HepG2 (cell line): ENCODE measurements around the gene PGLYRP4. TPM values are rescaled to one million over a fixed set of nuclear protein-coding genes. Genes with fewer than 3 reads are reported as not detected.

Experiments
- ATAC-seq: fragments of 200-7000 bp; cut with Tn5 transposase; 3 replicates; pipeline ENCODE4 v1.9.1; 2020; ENCODE audit warnings: mild to moderate bottlenecking, moderate library complexity
- BruUV-seq: library from RNA; stranded (reverse); fragments of 400-500 nt; replicated peaks from 2 replicates; lab custom pipeline; 2021; lab: Mats Ljungman, UMichigan
- CTCF ChIA-PET: fragments of 300-600 bp; formaldehyde crosslinking; extraction: SDS; loops from one replicate; lab custom pipeline; 2021; ENCODE audit warnings: low total read pairs, inconsistent platforms, low intra/inter-chr PET ratio; lab: Yijun Ruan, JAX
- POLR2A ChIA-PET: fragments of 350-600 bp; sonication (Branson Sonifier 250); formaldehyde crosslinking; loops from one replicate; lab custom pipeline; 2020; ENCODE audit warnings: antibody characterized with exemption, inconsistent platforms; lab: Yijun Ruan, JAX
- DNase-seq: peaks from one replicate; pipeline ENCODE4 v3.0.0-alpha.2; 2015; ENCODE audit warnings: low spot score
- FAIRE-seq: peaks from 3 replicates; lab custom pipeline; 2011; peaks lifted over from hg19 to GRCh38; lab: Jason Lieb, UNC
- H2AFZ ChIP-seq: one replicate; pipeline ENCODE4 v1.6.1; 2011; ENCODE audit warnings: low read length, inconsistent platforms
- H3K27ac ChIP-seq: fragments of 300-600 bp; 3 replicates; pipeline ENCODE4 v1.8.0; 2011; ENCODE audit warnings: mixed run types, mild to moderate bottlenecking, mixed read lengths, low read length, inconsistent platforms; ENCODE audit not compliant: insufficient read depth; ENCODE audit errors: extremely low read length
- H3K27me3 ChIP-seq, 2 experiments: fragments of 200-600 bp in 1 of 2; 2 replicates in 1 of 2; 3 replicates in 1 of 2; pipeline versions ENCODE4 v1.6.0 to v1.8.0; 2011; ENCODE audit warnings: low read length in 2 of 2, mild to moderate bottlenecking in 2 of 2, moderate library complexity in 2 of 2, inconsistent platforms in 1 of 2; ENCODE audit not compliant: insufficient read depth in 2 of 2, control insufficient read depth in 1 of 2
- H3K36me3 ChIP-seq, 2 experiments: fragments of 200-600 bp in 1 of 2; replicated peaks in 1 of 2; 2 replicates in 1 of 2; 3 replicates in 1 of 2; pipeline versions ENCODE4 v1.5.1 to v1.8.0; 2011; ENCODE audit warnings: low read length in 2 of 2, inconsistent platforms in 1 of 2; ENCODE audit not compliant: insufficient read depth in 2 of 2, control insufficient read depth in 1 of 2
- H3K4me1 ChIP-seq: 2 replicates; pipeline ENCODE4 v1.5.1; 2012; ENCODE audit warnings: low read length, inconsistent platforms; ENCODE audit not compliant: insufficient read depth
- H3K4me2 ChIP-seq: 2 replicates; pipeline ENCODE4 v1.6.0; 2011; ENCODE audit warnings: low read depth, low read length, inconsistent platforms
- H3K4me3 ChIP-seq, 3 experiments: fragments of 200-600 bp in 1 of 3; sonication (generic), shearing (Covaris generic) in 1 of 3; replicated peaks in 1 of 3; 2 replicates each; pipeline ENCODE4 v1.5.1; 2011 to 2016; ENCODE audit warnings: low read length in 3 of 3, inconsistent platforms in 2 of 3, low read depth in 2 of 3, mild to moderate bottlenecking in 2 of 3, control low read depth in 1 of 3, mixed read lengths in 1 of 3; ENCODE audit not compliant: insufficient read depth in 1 of 3
- H3K79me2 ChIP-seq: one replicate; pipeline ENCODE4 v1.6.1; 2011; ENCODE audit warnings: low read length, inconsistent platforms; ENCODE audit not compliant: insufficient read depth
- H3K9ac ChIP-seq: 2 replicates; pipeline ENCODE4 v1.6.0; 2011; ENCODE audit warnings: mild to moderate bottlenecking, low read depth, low read length, inconsistent platforms; ENCODE audit not compliant: insufficient read depth
- H3K9me3 ChIP-seq: 2 replicates; pipeline ENCODE4 v1.5.1; 2012; ENCODE audit warnings: mild to moderate bottlenecking, low read length
- H4K20me1 ChIP-seq: 2 replicates; pipeline ENCODE4 v1.6.0; 2011; ENCODE audit warnings: inconsistent platforms, mild to moderate bottlenecking, low read length, moderate library complexity; ENCODE audit not compliant: insufficient read depth
- AKAP8 ChIP-seq: sonication (generic); formaldehyde crosslinking; IDR thresholded peaks from 2 replicates; pipeline ENCODE4 v1.5.1; 2020; ENCODE audit warnings: mild to moderate bottlenecking, missing genetic modification reagents
- ATF1 ChIP-seq: IDR thresholded peaks from 2 replicates; pipeline ENCODE4 v1.6.1; 2016; ENCODE audit warnings: mild to moderate bottlenecking, control low read depth
- DDIT3 ChIP-seq: sonication (generic); formaldehyde crosslinking; IDR thresholded peaks from 2 replicates; pipeline ENCODE4 v1.4.0; 2020; ENCODE audit warnings: mild to moderate bottlenecking, missing genetic modification reagents
- E2F2 ChIP-seq: sonication (generic); formaldehyde crosslinking; IDR thresholded peaks from 2 replicates; pipeline ENCODE4 v1.4.0; 2020; ENCODE audit warnings: missing genetic modification reagents, borderline replicate concordance
- FOXA1 ChIP-seq, 2 experiments: fragments of 450-650 bp in 1 of 2; sonication (generic) in 1 of 2; formaldehyde crosslinking in 1 of 2; IDR thresholded peaks; 2 replicates each; pipeline versions ENCODE4 v1.4.0 to v1.6.1; 2016 to 2020; ENCODE audit warnings: missing genetic modification reagents in 1 of 2
- GMEB2 ChIP-seq: IDR thresholded peaks from 2 replicates; pipeline ENCODE4 v1.6.1; 2016; ENCODE audit warnings: missing biosample characterization, missing genetic modification reagents, low read depth
- HNRNPUL1 ChIP-seq: fragments of 200-400 bp; formaldehyde crosslinking; IDR thresholded peaks from 2 replicates; pipeline ENCODE4 v1.6.1; 2017; ENCODE audit warnings: low read depth, mild to moderate bottlenecking, low read length, moderate library complexity
- HOXA5 ChIP-seq: sonication (generic); formaldehyde crosslinking; IDR thresholded peaks from 2 replicates; pipeline ENCODE4 v1.4.0; 2020; ENCODE audit warnings: missing genetic modification reagents
- HOXA7 ChIP-seq: sonication (generic); formaldehyde crosslinking; IDR thresholded peaks from 2 replicates; pipeline ENCODE4 v1.8.1; 2022; ENCODE audit warnings: mild to moderate bottlenecking, missing genetic modification reagents, moderate library complexity
- JUNB ChIP-seq: sonication (generic); formaldehyde crosslinking; IDR thresholded peaks from 2 replicates; pipeline ENCODE4 v1.8.0; 2022; ENCODE audit warnings: missing genetic modification reagents, mild to moderate bottlenecking, borderline replicate concordance
- MAX ChIP-seq: IDR thresholded peaks from 2 replicates; pipeline ENCODE4 v1.6.1; 2012; ENCODE audit warnings: inconsistent platforms
- NFE2 ChIP-seq: sonication (generic); formaldehyde crosslinking; IDR thresholded peaks from 2 replicates; pipeline ENCODE4 v1.4.0; 2020; ENCODE audit warnings: missing genetic modification reagents
- NR1H2 ChIP-seq: sonication (generic); formaldehyde crosslinking; IDR thresholded peaks from 2 replicates; pipeline ENCODE4 v1.8.1; 2022; ENCODE audit warnings: low read depth, missing genetic modification reagents, borderline replicate concordance
- SIX4 ChIP-seq: sonication (generic); formaldehyde crosslinking; IDR thresholded peaks from 2 replicates; pipeline ENCODE4 v1.4.0; 2020; ENCODE audit warnings: missing genetic modification reagents
- SKI ChIP-seq: fragments of 450-650 bp; IDR thresholded peaks from one replicate; pipeline ENCODE4 v1.6.1; 2018; ENCODE audit warnings: mild to moderate bottlenecking; ENCODE audit not compliant: partially characterized antibody
- ZBTB20 ChIP-seq: sonication (generic); formaldehyde crosslinking; IDR thresholded peaks from 2 replicates; pipeline ENCODE4 v1.8.1; 2023; ENCODE audit warnings: missing genetic modification reagents, low read depth, mild to moderate bottlenecking, borderline replicate concordance
- ZFP41 ChIP-seq: sonication (generic); formaldehyde crosslinking; IDR thresholded peaks from 2 replicates; pipeline ENCODE4 v1.4.0; 2020; ENCODE audit warnings: mild to moderate bottlenecking, missing genetic modification reagents, borderline replicate concordance
- ZNF17 ChIP-seq: sonication (generic); formaldehyde crosslinking; IDR thresholded peaks from 2 replicates; pipeline ENCODE4 v1.5.0; 2020; ENCODE audit warnings: mild to moderate bottlenecking, missing genetic modification reagents
- ZNF207 ChIP-seq: fragments of 450-650 bp; IDR thresholded peaks from 2 replicates; pipeline ENCODE4 v1.6.1; 2016; ENCODE audit warnings: antibody characterized with exemption, borderline replicate concordance
- ZNF24 ChIP-seq: fragments of 450-650 bp; IDR thresholded peaks from 2 replicates; pipeline ENCODE4 v1.6.1; 2017; ENCODE audit warnings: antibody characterized with exemption, mild to moderate bottlenecking
- ZNF253 ChIP-seq: sonication (generic); formaldehyde crosslinking; IDR thresholded peaks from 2 replicates; pipeline ENCODE4 v1.8.0; 2022; ENCODE audit warnings: mild to moderate bottlenecking, missing genetic modification reagents, borderline replicate concordance
- ZNF367 ChIP-seq: sonication (generic); formaldehyde crosslinking; IDR thresholded peaks from 2 replicates; pipeline ENCODE4 v1.4.0; 2020; ENCODE audit warnings: missing genetic modification reagents, borderline replicate concordance
- ZNF550 ChIP-seq: sonication (generic); formaldehyde crosslinking; IDR thresholded peaks from 2 replicates; pipeline ENCODE4 v1.4.0; 2020; ENCODE audit warnings: mild to moderate bottlenecking, missing genetic modification reagents, borderline replicate concordance
- ZNF577 ChIP-seq: sonication (generic); formaldehyde crosslinking; IDR thresholded peaks from 2 replicates; pipeline ENCODE4 v1.4.0; 2020; ENCODE audit warnings: mild to moderate bottlenecking, low read depth, missing genetic modification reagents, borderline replicate concordance
- whole genome bisulfite sequencing: methylation state at CpG from one replicate; pipeline ENCODE4 v1.1.6; 2017; ENCODE audit warnings: low lambda C conversion rate; 5-methylcytosine and 5-hydroxymethylcytosine counted together
- in situ Hi-C: cut with HindIII; loops from 2 replicates; pipeline ENCODE4 v1.10.0; 2017; ENCODE audit warnings: low pct_unique_long_range_greater_than_20kb; ENCODE audit not compliant: extremely low pct_ligation_motif_present
- intact Hi-C: fragments of 100-400 bp; cut with micrococcal nuclease; formaldehyde crosslinking; loops from one replicate; pipeline ENCODE4 v1.10.0; 2022; ENCODE audit not compliant: unreplicated experiment
- polyA plus RNA-seq, 8 experiments: library from polyadenylated mRNA; depleted of rRNA in 3 of 8; stranded (reverse) in 7 of 8; unstranded in 1 of 8; fragments of >200 nt; fragmentation: Illumina TruSeq in 4 of 8; extraction: Trizol in 4 of 8; gene quantifications; 2 replicates each; pipeline versions ENCODE4 v1.2.1 to v1.2.3, GENCODE V29; 2011 to 2016; ENCODE audit warnings: low read depth in 4 of 8, missing spikeins in 1 of 8, mixed read lengths in 1 of 8; ENCODE audit not compliant: insufficient read depth in 1 of 8
- total RNA-seq, 5 experiments: library from RNA; depleted of rRNA; stranded (reverse); fragments of >200 nt; fragmentation: Illumina TruSeq; extraction: Trizol; gene quantifications; 2 replicates each; pipeline ENCODE4 v1.2.3, GENCODE V29; 2016; ENCODE audit warnings: low read depth in 1 of 5

PGLYRP4 gene
- total and polyA plus RNA-seq, 2 of the 13 experiments (the other 11 are each of a cell fraction or from before 2014, with no cell fraction given) = not detected

GRCh38 chr1:153366261-153366660 is 17.6 kb upstream of the PGLYRP4 start (continued):
- TF ChIP-seq AKAP8 (CRISPR knock-in tag) (no peak), SKI (no peak), HOXA7 (CRISPR knock-in tag) (no peak), ZNF17 (no peak), JUNB (no peak), ZNF550 (CRISPR knock-in tag) (no peak), ZNF207 (no peak), FOXA1 (IDR thresholded peaks at IDR 0.05) (no peak), FOXA1 (CRISPR knock-in tag; IDR thresholded peaks at IDR 0.05) (no peak), NR1H2 (CRISPR knock-in tag) (no peak), HOXA5 (CRISPR knock-in tag) (no peak)
- TF ChIP-seq, all 625 proteins: peak for 0

GRCh38 chr1:153365696-153366095 is 17.1 kb upstream of the PGLYRP4 start:
- ChIA-PET POLR2A (no interaction called here), CTCF (no interaction called here)
- no peak for FAIRE-seq
- Histone ChIP-seq H3K9me3 (no peaks in the 10 kb centered on the region), H2AFZ (no peak overlapping the region), H3K79me2 (no peaks in the 10 kb centered on the region), H3K4me2 (no peak overlapping the region), H3K27me3 (peaks cover 1 to 5% of the 10 kb centered on the region in 2 experiments; a peak in 1 of 5 replicates), H3K4me3 (no peak overlapping the region), H3K9ac (no peak overlapping the region), H3K27ac (no peak overlapping the region), H3K36me3 (no peaks in the 10 kb centered on the region), H4K20me1 (no peaks in the 10 kb centered on the region), H3K4me1 (no peaks in the 10 kb centered on the region)
- no TSS peak for BruUV-seq
- ATAC-seq = no peak
- 11% methylated on average over 8 of the region's 8 CpGs for WGBS
- intact Hi-C loops (no loop called here), in situ Hi-C loops (no loop called here)
- DNase-seq = no peak
- TF ChIP-seq ZNF253 (CRISPR knock-in tag) (no peak), ZNF367 (CRISPR knock-in tag) (no peak), ZNF577 (CRISPR knock-in tag) (no peak), E2F2 (CRISPR knock-in tag) (no peak), SIX4 (CRISPR knock-in tag) (no peak), NFE2 (CRISPR knock-in tag) (no peak), MAX (no peak), ZBTB20 (no peak), ATF1 (no peak), DDIT3 (no peak), ZNF24 (no peak), HNRNPUL1 (no peak), GMEB2 (CRISPR knock-in tag) (no peak), ZFP41 (CRISPR knock-in tag) (no peak)
